ENCODE results near the gene PTPRU.
"Not testable (repeated sequence)": the region's sequence is repeated elsewhere in the genome, so short reads cannot be mapped to it uniquely, and the experiment has no call there.

Gene PTPRU

GRCh38 chr1:29299446-29299845, 63.1 kb downstream of the PTPRU start (continued):
- TF ChIP-seq TSHZ1 (tag by site-specific recombination; IDR thresholded peaks at IDR 0.05; ENCODE audit: borderline replicate concordance) (no peak), KLF16 (tag by site-specific recombination; IDR thresholded peaks at IDR 0.05) (no peak), FEZF1 (tag by site-specific recombination; IDR thresholded peaks at IDR 0.05) (no peak)

- CTCF ChIA-PET = interaction anchor here (0.6 to 1.5 kb wide), 3 partner anchors 31 to 1483 kb away, joined by 3 to 4 read pairs (median 4); no protein-coding TSS in a partner anchor
- H3K4me3 ChIP-seq (ENCODE audit: low read depth, low read length); H3K4me1 ChIP-seq (ENCODE audit: control insufficient read depth, insufficient read depth, low read length); H3K9me3 ChIP-seq (ENCODE audit: control insufficient read depth, insufficient read depth, low read depth, low read length); H3K27ac ChIP-seq (ENCODE audit: extremely low read depth, low read depth, low read length); POLR2A ChIA-PET: not testable (repeated sequence)
- TF ChIP-seq ZNF580 (tag by site-specific recombination; IDR thresholded peaks at IDR 0.05) (peak; percentile 78), ZNF146 (tag by site-specific recombination; IDR thresholded peaks at IDR 0.05) (peak; percentile 100)
- H3K36me3 ChIP-seq (ENCODE audit: control insufficient read depth in 2 of 2, insufficient read depth in 1 of 2, low read length in 2 of 2) = peaks cover 0 to 82% of the 10 kb centered on the region in 2 experiments; a peak in 2 of 3 replicates
These were observed 65.4 kb downstream of the PTPRU start for GRCh38 chr1:29301732-29302131.

GRCh38 chr1:29303201-29304024, 67.1 kb downstream of the PTPRU start:
- H3K4me3 ChIP-seq (ENCODE audit: low read depth, low read length) = no peak overlapping the region
- ChIA-PET CTCF (interaction anchor here (1.5 kb wide), 1 partner anchor 29 kb away, joined by 4 read pairs; no protein-coding TSS in a partner anchor), POLR2A (no interaction called here)
- H3K27ac ChIP-seq (ENCODE audit: extremely low read depth, low read depth, low read length) = no peak overlapping the region
- peak; percentile 52; the same call in 1 of the 2 replicates for TF ChIP-seq SCRT2 (tag by site-specific recombination; IDR thresholded peaks at IDR 0.05)
- no peak for TF ChIP-seq ZNF394 (tag by site-specific recombination; IDR thresholded peaks at IDR 0.05; ENCODE audit: borderline replicate concordance)
- no peaks in the 10 kb centered on the region for H3K9me3 ChIP-seq (ENCODE audit: control insufficient read depth, insufficient read depth, low read depth, low read length)
- H3K4me1 ChIP-seq (ENCODE audit: control insufficient read depth, insufficient read depth, low read length) = no peaks in the 10 kb centered on the region
- H3K36me3 ChIP-seq (ENCODE audit: control insufficient read depth in 2 of 2, insufficient read depth in 1 of 2, low read length in 2 of 2) = peaks cover 0 to 79% of the 10 kb centered on the region in 2 experiments; a peak in 1 of 3 replicates

- H3K36me3 ChIP-seq (ENCODE audit: control insufficient read depth in 2 of 2, insufficient read depth in 1 of 2, low read length in 2 of 2) = peaks cover 0 to 76% of the 10 kb centered on the region in 2 experiments; a peak in 1 of 3 replicates
- no peak for TF ChIP-seq KLF9 (tag by site-specific recombination; IDR thresholded peaks at IDR 0.05; ENCODE audit: low read depth)
- TF ChIP-seq KLF7 (tag by site-specific recombination; IDR thresholded peaks at IDR 0.05; ENCODE audit: borderline replicate concordance) = no peak
- no peak for TF ChIP-seq ZNF132 (tag by site-specific recombination; IDR thresholded peaks at IDR 0.05; ENCODE audit: borderline replicate concordance)
- TF ChIP-seq ZNF501 (tag by site-specific recombination; IDR thresholded peaks at IDR 0.05) = no peak
- TF ChIP-seq ATF2 (tag by site-specific recombination; IDR thresholded peaks at IDR 0.05; ENCODE audit: low read depth) = no peak
- TF ChIP-seq ZNF211 (tag by site-specific recombination; IDR thresholded peaks at IDR 0.05; ENCODE audit: low read depth) = no peak
- TF ChIP-seq ZNF37A (tag by site-specific recombination; IDR thresholded peaks at IDR 0.05) = no peak
- no peak for TF ChIP-seq ZNF777 (tag by site-specific recombination; IDR thresholded peaks at IDR 0.05; ENCODE audit: borderline replicate concordance)
- TF ChIP-seq KLF10 (tag by site-specific recombination; IDR thresholded peaks at IDR 0.05) = no peak
- TF ChIP-seq ZNF423 (tag by site-specific recombination; IDR thresholded peaks at IDR 0.05) = no peak
- TF ChIP-seq ZNF473 (tag by site-specific recombination; IDR thresholded peaks at IDR 0.05) = no peak
- TF ChIP-seq ZNF121 (tag by site-specific recombination; IDR thresholded peaks at IDR 0.05) = no peak
- no peak for TF ChIP-seq ZNF16 (tag by site-specific recombination; IDR thresholded peaks at IDR 0.05; ENCODE audit: low read depth)
- no peak for TF ChIP-seq ZNF629 (tag by site-specific recombination; IDR thresholded peaks at IDR 0.05)
- POLR2A ChIA-PET = no interaction called here
- CTCF ChIA-PET = no interaction called here
- H3K27ac ChIP-seq (ENCODE audit: extremely low read depth, low read depth, low read length) = no peak overlapping the region
- no peaks in the 10 kb centered on the region for H3K9me3 ChIP-seq (ENCODE audit: control insufficient read depth, insufficient read depth, low read depth, low read length)
- no peak overlapping the region for H3K4me3 ChIP-seq (ENCODE audit: low read depth, low read length)
- no peaks in the 10 kb centered on the region for H3K4me1 ChIP-seq (ENCODE audit: control insufficient read depth, insufficient read depth, low read length)
These were observed 67.8 kb downstream of the PTPRU start for GRCh38 chr1:29304025-29304684.
